Natural killer cell (primary cell): ENCODE data around the gene TIFAB. TPM values are rescaled to one million over a fixed set of nuclear protein-coding genes. Genes with fewer than 3 reads are reported as not detected.

Source experiments
- ATAC-seq, 3 donors: fragments of 150-1000 bp in 2 of 3; fragments of 200-7000 bp in 1 of 3; cut with Tn5 transposase; 1 replicate in 1 of 3; 2 replicates in 2 of 3; pipeline ENCODE4 v1.10.0; 2021; ENCODE audit warnings: mild to moderate bottlenecking in 2 of 3, moderate library complexity in 2 of 3
- DNase-seq, 2 donors: peaks; one replicate each; pipeline versions ENCODE4 v3.0.0 to v3.0.0-alpha.2; 2013 to 2021; ENCODE audit warnings: mixed read lengths in 1 of 2
- H3K27ac ChIP-seq: one replicate; pipeline ENCODE4 v1.5.1; 2013; ENCODE audit warnings: mild to moderate bottlenecking, low read length
- H3K27me3 ChIP-seq: one replicate; pipeline ENCODE4 v1.6.1; 2013; ENCODE audit warnings: low read length; ENCODE audit not compliant: control insufficient read depth, insufficient read depth
- H3K36me3 ChIP-seq: one replicate; pipeline ENCODE4 v1.6.1; 2013; ENCODE audit warnings: low read length; ENCODE audit not compliant: control insufficient read depth, insufficient read depth
- H3K4me1 ChIP-seq: one replicate; pipeline ENCODE4 v1.6.1; 2013; ENCODE audit warnings: low read length; ENCODE audit not compliant: control insufficient read depth, insufficient read depth
- H3K4me3 ChIP-seq: one replicate; pipeline ENCODE4 v1.5.1; 2013; ENCODE audit warnings: low read length
- H3K9me3 ChIP-seq: one replicate; pipeline ENCODE4 v1.6.1; 2013; ENCODE audit warnings: low read length; ENCODE audit not compliant: control insufficient read depth, insufficient read depth
- H3K27ac Mint-ChIP-seq, 2 donors: one replicate each; pipeline ENCODE4 v1.8.0; 2022; ENCODE audit warnings: mild to moderate bottlenecking in 2 of 2, mixed read lengths in 2 of 2, moderate library complexity in 1 of 2
- H3K27me3 Mint-ChIP-seq, 2 donors: one replicate each; pipeline ENCODE4 v1.8.0; 2022; ENCODE audit warnings: low read depth in 2 of 2, mixed read lengths in 2 of 2
- H3K36me3 Mint-ChIP-seq: one replicate; pipeline ENCODE4 v1.8.0; 2022; ENCODE audit warnings: mixed read lengths
- H3K4me1 Mint-ChIP-seq, 2 donors: one replicate each; pipeline ENCODE4 v1.8.0; 2022; ENCODE audit warnings: mixed read lengths in 2 of 2
- H3K4me3 Mint-ChIP-seq: one replicate; pipeline ENCODE4 v1.8.0; 2022; ENCODE audit warnings: mild to moderate bottlenecking, moderate library complexity, mixed read lengths
- H3K9me3 Mint-ChIP-seq, 2 donors: one replicate each; pipeline ENCODE4 v1.8.0; 2022; ENCODE audit warnings: mixed read lengths in 2 of 2
- WGBS: methylation state at CpG from one replicate; pipeline ENCODE4 v1.1.7; 2013; ENCODE audit warnings: missing lambda C conversion rate; ENCODE audit not compliant: insufficient coverage; 5-methylcytosine and 5-hydroxymethylcytosine counted together
- intact Hi-C: fragments of 100-400 bp; cut with micrococcal nuclease; formaldehyde crosslinking; loops from one replicate; pipeline ENCODE4 v1.14.2; 2022
- total RNA-seq, 4 donors: library from RNA; stranded (reverse); fragments of 120-200 nt in 1 of 4; gene quantifications; one replicate each; pipeline versions ENCODE4 v1.2.3 to v1.2.4, GENCODE V29; 2013 to 2022
- TF ChIP-seq, protein P1 (sequence below): fragments of 200-600 bp; IDR thresholded peaks from one replicate; pipeline ENCODE4 v1.8.0; 2022; ENCODE audit warnings: antibody characterized with exemption

TIFAB gene
- total RNA-seq, 3 donors from 2014 or later (not counting 1 experiment from before 2014, with no cell fraction given): 0.05 to 0.21 TPM; not detected in 1

DNA sequence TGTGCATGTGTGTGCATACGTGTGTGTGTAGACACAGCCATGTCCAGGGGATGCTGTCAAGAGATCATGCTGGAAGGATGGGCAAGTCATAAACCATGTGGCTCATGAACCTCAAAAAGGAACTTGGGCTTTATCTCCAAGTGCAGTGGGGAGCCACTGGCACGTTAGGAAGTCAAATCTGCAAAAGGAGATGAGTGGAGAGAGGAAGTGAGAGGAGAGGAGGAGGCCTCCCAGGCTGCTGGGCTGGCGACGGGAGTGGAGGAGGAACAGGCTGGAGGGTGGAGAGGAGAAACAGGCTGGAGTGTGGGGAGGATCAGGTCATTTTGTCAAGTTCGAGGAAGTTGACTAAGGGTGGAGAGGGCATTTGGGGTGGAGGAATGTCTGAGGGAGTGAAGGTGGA, 29.2 kb upstream of the TIFAB start:
- ATAC-seq (no peak), DNase-seq (no peak)
- H3K4me3 Mint-ChIP-seq: no peak overlapping the region
- H3K27me3 ChIP-seq: no peaks in the 10 kb centered on the region
- no peaks in the 10 kb centered on the region for H3K4me1 ChIP-seq
- WGBS: 23% methylated on average over 5 of the region's 5 CpGs
- H3K4me1 Mint-ChIP-seq: no peaks in the 10 kb centered on the region
- no peak overlapping the region for H3K4me3 ChIP-seq
- no peak overlapping the region for H3K27ac ChIP-seq
- H3K36me3 Mint-ChIP-seq: no peaks in the 10 kb centered on the region
- H3K27ac Mint-ChIP-seq: no peak overlapping the region
- intact Hi-C loops: no loop called here
- no peaks in the 10 kb centered on the region for H3K9me3 ChIP-seq
- TF ChIP-seq, protein P1, sequence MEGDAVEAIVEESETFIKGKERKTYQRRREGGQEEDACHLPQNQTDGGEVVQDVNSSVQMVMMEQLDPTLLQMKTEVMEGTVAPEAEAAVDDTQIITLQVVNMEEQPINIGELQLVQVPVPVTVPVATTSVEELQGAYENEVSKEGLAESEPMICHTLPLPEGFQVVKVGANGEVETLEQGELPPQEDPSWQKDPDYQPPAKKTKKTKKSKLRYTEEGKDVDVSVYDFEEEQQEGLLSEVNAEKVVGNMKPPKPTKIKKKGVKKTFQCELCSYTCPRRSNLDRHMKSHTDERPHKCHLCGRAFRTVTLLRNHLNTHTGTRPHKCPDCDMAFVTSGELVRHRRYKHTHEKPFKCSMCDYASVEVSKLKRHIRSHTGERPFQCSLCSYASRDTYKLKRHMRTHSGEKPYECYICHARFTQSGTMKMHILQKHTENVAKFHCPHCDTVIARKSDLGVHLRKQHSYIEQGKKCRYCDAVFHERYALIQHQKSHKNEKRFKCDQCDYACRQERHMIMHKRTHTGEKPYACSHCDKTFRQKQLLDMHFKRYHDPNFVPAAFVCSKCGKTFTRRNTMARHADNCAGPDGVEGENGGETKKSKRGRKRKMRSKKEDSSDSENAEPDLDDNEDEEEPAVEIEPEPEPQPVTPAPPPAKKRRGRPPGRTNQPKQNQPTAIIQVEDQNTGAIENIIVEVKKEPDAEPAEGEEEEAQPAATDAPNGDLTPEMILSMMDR: no peak
- peaks cover 19 to 25% of the 10 kb centered on the region in 2 donors for H3K27me3 Mint-ChIP-seq
- no peaks in the 10 kb centered on the region for H3K36me3 ChIP-seq
- H3K9me3 Mint-ChIP-seq: no peaks in the 10 kb centered on the region

DNA sequence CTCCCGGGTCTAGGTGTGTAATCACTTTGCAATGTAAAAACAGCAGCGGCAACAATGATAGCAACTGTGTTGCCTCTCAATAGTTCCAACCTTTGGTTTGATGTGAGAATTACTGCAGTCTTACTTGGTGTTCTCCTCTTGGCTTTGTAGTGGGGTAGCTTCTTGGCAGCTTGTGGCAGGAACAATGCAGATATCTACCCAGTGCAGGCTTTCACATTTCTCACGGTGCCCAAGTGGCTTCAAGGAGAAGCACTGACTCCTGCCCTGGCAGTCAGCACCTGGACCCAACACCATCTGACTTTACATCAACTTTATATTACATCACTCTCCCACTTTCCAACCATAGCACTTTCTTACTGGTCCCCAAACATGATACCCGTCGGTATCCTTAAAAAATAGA, 28.4 kb upstream of the TIFAB start:
- intact Hi-C loops: no loop called here
- H3K4me3 Mint-ChIP-seq: no peak overlapping the region
- 82% methylated on average over 3 of the region's 5 CpGs for WGBS
- no peak overlapping the region for H3K27ac Mint-ChIP-seq
- H3K27me3 ChIP-seq: no peaks in the 10 kb centered on the region
- no peak overlapping the region for H3K4me3 ChIP-seq
- DNase-seq (no peak), ATAC-seq (no peak)
- H3K27ac ChIP-seq: no peak overlapping the region
- H3K4me1 Mint-ChIP-seq: no peaks in the 10 kb centered on the region
- H3K4me1 ChIP-seq: no peaks in the 10 kb centered on the region
- H3K36me3 Mint-ChIP-seq: no peaks in the 10 kb centered on the region
- TF ChIP-seq, protein P1: no peak
- H3K9me3 ChIP-seq: no peaks in the 10 kb centered on the region
- peaks cover 16 to 18% of the 10 kb centered on the region in 2 donors for H3K27me3 Mint-ChIP-seq
- no peaks in the 10 kb centered on the region for H3K9me3 Mint-ChIP-seq
- H3K36me3 ChIP-seq: no peaks in the 10 kb centered on the region

DNA sequence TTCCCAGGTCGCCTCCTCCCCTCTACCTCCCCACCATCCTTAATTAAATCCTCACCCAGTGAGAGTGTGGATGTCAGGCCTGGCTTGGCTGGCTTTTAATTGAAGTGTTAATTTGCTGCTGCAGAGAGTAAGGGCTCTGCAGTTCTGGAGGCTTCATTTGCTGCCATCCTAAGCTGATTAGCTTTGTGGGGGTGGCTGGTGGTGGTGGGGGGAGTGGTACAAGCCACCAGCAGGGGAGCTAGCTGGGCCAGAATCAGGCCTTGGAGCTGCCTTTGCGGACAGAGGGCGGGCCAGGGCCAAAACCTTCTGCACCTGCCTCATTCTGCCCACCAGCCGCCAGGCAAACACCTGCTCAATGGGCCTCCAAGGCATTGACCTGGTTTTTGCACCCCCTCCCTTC, 26.8 kb upstream of the TIFAB start:
- H3K4me1 Mint-ChIP-seq: no peaks in the 10 kb centered on the region
- Histone ChIP-seq H3K4me3 (no peak overlapping the region), H3K4me1 (no peaks in the 10 kb centered on the region), H3K9me3 (no peaks in the 10 kb centered on the region), H3K27me3 (no peaks in the 10 kb centered on the region), H3K36me3 (no peaks in the 10 kb centered on the region), H3K27ac (no peak overlapping the region)
- WGBS: 80% methylated on average over 3 of the region's 4 CpGs
- no peaks in the 10 kb centered on the region for H3K9me3 Mint-ChIP-seq
- H3K36me3 Mint-ChIP-seq: no peaks in the 10 kb centered on the region
- peaks cover 7 to 15% of the 10 kb centered on the region in 2 donors for H3K27me3 Mint-ChIP-seq
- no peak for DNase-seq
- no peak overlapping the region for H3K4me3 Mint-ChIP-seq
- no peak overlapping the region for H3K27ac Mint-ChIP-seq
- TF ChIP-seq, protein P1: no peak
- ATAC-seq: no peak
- intact Hi-C loops: no loop called here

DNA sequence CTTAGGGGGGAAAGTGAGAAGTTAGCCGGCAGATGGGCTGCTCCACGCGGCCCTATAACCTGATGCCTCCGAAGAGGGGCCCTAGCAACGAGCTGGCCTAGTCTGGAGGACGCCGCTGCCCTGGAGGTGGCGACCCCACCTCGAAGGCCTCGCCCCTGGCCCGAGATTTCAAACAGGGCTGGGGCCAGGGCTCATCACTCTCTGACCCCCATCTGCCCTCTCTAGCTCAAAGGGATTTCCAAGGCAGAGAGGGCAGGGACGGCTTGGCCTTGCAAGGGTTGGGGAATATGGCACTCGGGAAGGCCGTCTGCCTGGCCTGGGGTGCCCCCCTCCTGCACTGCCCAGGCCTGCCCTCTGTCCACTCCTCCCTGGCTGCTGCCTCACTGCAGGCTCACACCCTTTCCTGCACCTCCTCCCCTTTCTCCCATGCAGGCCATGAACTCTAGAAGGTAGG, 25.5 kb upstream of the TIFAB start:
- 80% methylated on average over 14 of the region's 14 CpGs for WGBS

More for the DNA sequence above, 25.5 kb upstream of the TIFAB start:
- DNase-seq (no peak), ATAC-seq (no peak)
- Histone ChIP-seq H3K27me3 (no peaks in the 10 kb centered on the region), H3K4me3 (no peak overlapping the region), H3K27ac (no peak overlapping the region), H3K4me1 (no peaks in the 10 kb centered on the region), H3K36me3 (no peaks in the 10 kb centered on the region), H3K9me3 (no peaks in the 10 kb centered on the region)
- Mint-ChIP-seq H3K27ac (no peak overlapping the region), H3K4me1 (no peaks in the 10 kb centered on the region), H3K36me3 (no peaks in the 10 kb centered on the region), H3K9me3 (no peaks in the 10 kb centered on the region), H3K27me3 (peaks cover 7 to 15% of the 10 kb centered on the region in 2 donors), H3K4me3 (no peak overlapping the region)
- intact Hi-C loops: no loop called here
- TF ChIP-seq, protein P1: no peak
